ENCODE measurements around the gene ICA1L. TPM values are rescaled to one million over a fixed set of nuclear protein-coding genes. Genes with fewer than 3 reads are reported as not detected.

Gene ICA1L
- total RNA-seq, 1 donor from 2014 or later = 4.1 TPM

- TF ChIP-seq CTCF (IDR thresholded peaks at IDR 0.05; ENCODE audit: unreplicated experiment) = no peak
- H3K4me1 Mint-ChIP-seq (ENCODE audit: unreplicated experiment) = no peaks in the 10 kb centered on the region
- H3K36me3 Mint-ChIP-seq (ENCODE audit: low read depth, unreplicated experiment) = peaks cover 12% of the 10 kb centered on the region
- H3K9me3 Mint-ChIP-seq (ENCODE audit: unreplicated experiment) = no peaks in the 10 kb centered on the region
- H3K4me3 Mint-ChIP-seq (ENCODE audit: unreplicated experiment) = no peak overlapping the region
- H3K27me3 Mint-ChIP-seq (ENCODE audit: unreplicated experiment) = no peaks in the 10 kb centered on the region
- H3K27ac Mint-ChIP-seq (ENCODE audit: unreplicated experiment) = no peak overlapping the region
- no peak for DNase-seq (ENCODE audit: low spot score)
Measured at GRCh38 chr2:202757339-202757738, 114.2 kb downstream of the ICA1L start.

GRCh38 chr2:202756598-202756997 is 115.0 kb downstream of the ICA1L start:
- Mint-ChIP-seq H3K4me3 (ENCODE audit: unreplicated experiment) (no peak overlapping the region), H3K27ac (ENCODE audit: unreplicated experiment) (no peak overlapping the region), H3K27me3 (ENCODE audit: unreplicated experiment) (no peaks in the 10 kb centered on the region), H3K9me3 (ENCODE audit: unreplicated experiment) (no peaks in the 10 kb centered on the region), H3K36me3 (ENCODE audit: low read depth, unreplicated experiment) (peaks cover 12% of the 10 kb centered on the region), H3K4me1 (ENCODE audit: unreplicated experiment) (no peaks in the 10 kb centered on the region)
- DNase-seq (ENCODE audit: low spot score) = no peak
- no peak for TF ChIP-seq CTCF (IDR thresholded peaks at IDR 0.05; ENCODE audit: unreplicated experiment)

- DNase-seq (ENCODE audit: low spot score) = no peak
- no peak overlapping the region for H3K27ac Mint-ChIP-seq (ENCODE audit: unreplicated experiment)
- no peak overlapping the region for H3K4me3 Mint-ChIP-seq (ENCODE audit: unreplicated experiment)
- H3K36me3 Mint-ChIP-seq (ENCODE audit: low read depth, unreplicated experiment) = peaks cover 6% of the 10 kb centered on the region
- no peak for TF ChIP-seq CTCF (IDR thresholded peaks at IDR 0.05; ENCODE audit: unreplicated experiment)
- H3K9me3 Mint-ChIP-seq (ENCODE audit: unreplicated experiment) = no peaks in the 10 kb centered on the region
- H3K27me3 Mint-ChIP-seq (ENCODE audit: unreplicated experiment) = no peaks in the 10 kb centered on the region
- H3K4me1 Mint-ChIP-seq (ENCODE audit: unreplicated experiment) = peaks cover 3% of the 10 kb centered on the region
Measured at GRCh38 chr2:202754936-202755335, 116.6 kb downstream of the ICA1L start.

- Mint-ChIP-seq H3K4me3 (ENCODE audit: unreplicated experiment) (no peak overlapping the region), H3K9me3 (ENCODE audit: unreplicated experiment) (no peaks in the 10 kb centered on the region), H3K4me1 (ENCODE audit: unreplicated experiment) (peaks cover 3% of the 10 kb centered on the region), H3K27ac (ENCODE audit: unreplicated experiment) (no peak overlapping the region), H3K36me3 (ENCODE audit: low read depth, unreplicated experiment) (peaks cover 6% of the 10 kb centered on the region), H3K27me3 (ENCODE audit: unreplicated experiment) (no peaks in the 10 kb centered on the region)
- no peak for DNase-seq (ENCODE audit: low spot score)
- no peak for TF ChIP-seq CTCF (IDR thresholded peaks at IDR 0.05; ENCODE audit: unreplicated experiment)
Measured at GRCh38 chr2:202752071-202752470, 119.5 kb downstream of the ICA1L start.

- Mint-ChIP-seq H3K9me3 (ENCODE audit: unreplicated experiment) (no peaks in the 10 kb centered on the region), H3K36me3 (ENCODE audit: low read depth, unreplicated experiment) (peaks cover 6% of the 10 kb centered on the region), H3K27ac (ENCODE audit: unreplicated experiment) (no peak overlapping the region), H3K4me1 (ENCODE audit: unreplicated experiment) (peaks cover 3% of the 10 kb centered on the region), H3K27me3 (ENCODE audit: unreplicated experiment) (no peaks in the 10 kb centered on the region), H3K4me3 (ENCODE audit: unreplicated experiment) (no peak overlapping the region)
- no peak for DNase-seq (ENCODE audit: low spot score)
- TF ChIP-seq CTCF (IDR thresholded peaks at IDR 0.05; ENCODE audit: unreplicated experiment) = no peak
Measured at GRCh38 chr2:202750763-202751427, 120.7 kb downstream of the ICA1L start.

All from endothelial cell (in vitro differentiated cells).